K562 (cell line): Measurements from ENCODE around the gene SCAPER. TPM values are rescaled to one million over a fixed set of nuclear protein-coding genes. Genes with fewer than 3 reads are reported as not detected.

Experiments used
- ATAC-seq: fragments of 200-7000 bp; cut with Tn5 transposase; 3 replicates; pipeline ENCODE4 v1.9.1; 2020; ENCODE audit warnings: moderate library complexity
- BruUV-seq: library from RNA; stranded (reverse); fragments of 400-500 nt; replicated peaks from 2 replicates; lab custom pipeline; 2021; lab: Mats Ljungman, UMichigan
- CTCF ChIA-PET: fragments of 300-600 bp; formaldehyde crosslinking; extraction: SDS; loops from one replicate; lab custom pipeline; 2021; ENCODE audit warnings: low intra/inter-chr PET ratio; lab: Yijun Ruan, JAX
- POLR2A ChIA-PET: fragments of 300-600, 350-650 bp; sonication (Branson Sonifier 250); formaldehyde crosslinking; extraction: SDS; loops from one replicate; lab custom pipeline; 2021; ENCODE audit warnings: antibody characterized with exemption, inconsistent platforms; lab: Yijun Ruan, JAX
- DNase-seq, 4 experiments: peaks; one replicate each; pipeline versions ENCODE4 v3.0.0 to v3.0.0-alpha.2; 2011 to 2018; ENCODE audit warnings: low spot score in 3 of 4, mixed read lengths in 3 of 4; ENCODE audit errors: extremely low read depth in 1 of 4
- FAIRE-seq: peaks from 2 replicates; lab custom pipeline; 2011; peaks lifted over from hg19 to GRCh38; lab: Jason Lieb, UNC
- H2AFZ ChIP-seq: 2 replicates; pipeline ENCODE4 v1.6.0; 2011; ENCODE audit warnings: low read depth, low read length, control low read depth, inconsistent platforms
- H3K27ac ChIP-seq: fragments of 200-600 bp; 3 replicates; pipeline ENCODE4 v1.8.0; 2011; ENCODE audit warnings: low read depth, mild to moderate bottlenecking, control low read depth, inconsistent platforms, low read length, moderate library complexity, mixed read lengths; ENCODE audit errors: extremely low read depth
- H3K27me3 ChIP-seq, 2 experiments: fragments of 300-600 bp in 1 of 2; 2 replicates in 1 of 2; 3 replicates in 1 of 2; pipeline versions ENCODE4 v1.6.0 to v1.8.0; 2011; ENCODE audit warnings: inconsistent platforms in 2 of 2, low read length in 2 of 2, mild to moderate bottlenecking in 1 of 2, mixed read lengths in 1 of 2, moderate library complexity in 1 of 2; ENCODE audit not compliant: control insufficient read depth in 2 of 2, insufficient read depth in 2 of 2
- H3K36me3 ChIP-seq: fragments of 300-600 bp; 3 replicates; pipeline ENCODE4 v1.8.0; 2011; ENCODE audit warnings: mild to moderate bottlenecking, low read length, inconsistent platforms; ENCODE audit not compliant: control insufficient read depth, insufficient read depth
- H3K4me1 ChIP-seq, 2 experiments: fragments of 200-600 bp in 1 of 2; replicated peaks in 1 of 2; 2 replicates in 1 of 2; 3 replicates in 1 of 2; pipeline versions ENCODE4 v1.5.1 to v1.8.0; 2011; ENCODE audit warnings: inconsistent platforms in 2 of 2, low read length in 2 of 2, mild to moderate bottlenecking in 1 of 2, mixed read lengths in 1 of 2, moderate library complexity in 1 of 2; ENCODE audit not compliant: control insufficient read depth in 2 of 2, insufficient read depth in 2 of 2
- H3K4me2 ChIP-seq: 2 replicates; pipeline ENCODE4 v1.6.1; 2011; ENCODE audit warnings: low read length, control low read depth, inconsistent platforms, mixed read lengths; ENCODE audit not compliant: insufficient read depth
- H3K4me3 ChIP-seq: fragments of 200-600 bp; sonication (generic), shearing (Covaris generic); 2 replicates; pipeline ENCODE4 v1.5.1; 2016; ENCODE audit warnings: control low read depth, inconsistent platforms
- H3K79me2 ChIP-seq: fragments of 200-600 bp; 3 replicates; pipeline ENCODE4 v1.8.0; 2011; ENCODE audit warnings: low read length, inconsistent platforms; ENCODE audit not compliant: control insufficient read depth, insufficient read depth
- H3K9ac ChIP-seq, 2 experiments: 2 replicates each; pipeline versions ENCODE4 v1.6.0 to v1.6.1; 2011; ENCODE audit warnings: low read depth in 2 of 2, low read length in 2 of 2, control low read depth in 1 of 2, inconsistent platforms in 1 of 2, mild to moderate bottlenecking in 1 of 2, mixed read lengths in 1 of 2; ENCODE audit not compliant: insufficient read depth in 1 of 2
- H3K9me1 ChIP-seq: one replicate; pipeline ENCODE4 v1.6.0; 2011; ENCODE audit warnings: inconsistent platforms, mild to moderate bottlenecking, low read length, moderate library complexity; ENCODE audit not compliant: control insufficient read depth, insufficient read depth
- H3K9me3 ChIP-seq: replicated peaks from 2 replicates; pipeline ENCODE4 v1.5.1; 2011; ENCODE audit warnings: low read depth, low read length, inconsistent platforms; ENCODE audit not compliant: control insufficient read depth, insufficient read depth
- H4K20me1 ChIP-seq: replicated peaks from 2 replicates; pipeline ENCODE4 v1.6.1; 2011; ENCODE audit warnings: low read length, inconsistent platforms, mixed read lengths; ENCODE audit not compliant: control insufficient read depth, insufficient read depth
- ASH1L ChIP-seq: fragments of 450-650 bp; IDR thresholded peaks from 2 replicates; pipeline ENCODE4 v1.6.1; 2018; ENCODE audit warnings: borderline replicate concordance, mild to moderate bottlenecking, low read depth; ENCODE audit not compliant: partially characterized antibody
- CHD2 ChIP-seq: IDR thresholded peaks from 2 replicates; pipeline ENCODE4 v1.6.1; 2011; ENCODE audit warnings: low read depth, low read length
- ETS1 ChIP-seq: conservative IDR thresholded peaks from 2 replicates; pipeline ENCODE4 v1.6.1; 2011; ENCODE audit warnings: low read depth, mild to moderate bottlenecking, low read length; ENCODE audit not compliant: control insufficient read depth
- EWSR1 ChIP-seq: fragments of 450-650 bp; IDR thresholded peaks from 2 replicates; pipeline ENCODE4 v1.6.1; 2018; ENCODE audit warnings: borderline replicate concordance, mild to moderate bottlenecking, low read depth, moderate library complexity; ENCODE audit not compliant: partially characterized antibody
- HNRNPK ChIP-seq: fragments of 200-400 bp; formaldehyde crosslinking; IDR thresholded peaks from one replicate; pipeline ENCODE4 v1.6.1; 2018; ENCODE audit warnings: mild to moderate bottlenecking, low read depth, low read length; ENCODE audit not compliant: poor library complexity, severe bottlenecking
- KLF13 ChIP-seq: fragments of 450-650 bp; IDR thresholded peaks from 2 replicates; pipeline ENCODE4 v1.6.1; 2016; ENCODE audit warnings: missing genetic modification characterization, low read depth, mild to moderate bottlenecking, missing compliant biosample characterization, moderate library complexity, borderline replicate concordance
- MED1 ChIP-seq: sonication (generic); formaldehyde crosslinking; IDR thresholded peaks from 2 replicates; pipeline ENCODE4 v1.8.1; 2023; ENCODE audit warnings: missing genetic modification reagents, borderline replicate concordance
- NFE2L1 ChIP-seq: fragments of 450-650 bp; IDR thresholded peaks from 2 replicates; pipeline ENCODE4 v1.6.1; 2016; ENCODE audit warnings: missing genetic modification characterization, low read depth, mild to moderate bottlenecking, missing compliant biosample characterization, moderate library complexity, borderline replicate concordance
- NR3C1 ChIP-seq: sonication (generic); formaldehyde crosslinking; IDR thresholded peaks from 2 replicates; pipeline ENCODE4 v1.8.1; 2022; ENCODE audit warnings: missing genetic modification reagents
- PHTF2 ChIP-seq: fragments of 250-450 bp; sonication (Bioruptor Pico); IDR thresholded peaks from 2 replicates; pipeline ENCODE4 v1.5.0; 2021; ENCODE audit warnings: mild to moderate bottlenecking
- PML ChIP-seq: IDR thresholded peaks from 2 replicates; pipeline ENCODE4 v1.6.1; 2012; ENCODE audit warnings: low read length, inconsistent platforms
- RUNX1 ChIP-seq: sonication (generic); IDR thresholded peaks from 2 replicates; pipeline ENCODE4 v1.6.1; 2016; ENCODE audit warnings: antibody characterized with exemption, low read depth
- SMARCA5 ChIP-seq: fragments of 450-650 bp; IDR thresholded peaks from 2 replicates; pipeline ENCODE4 v1.6.1; 2016
- SMARCC2 ChIP-seq: fragments of 450-650 bp; IDR thresholded peaks from 2 replicates; pipeline ENCODE4 v1.6.1; 2017; ENCODE audit warnings: antibody characterized with exemption, moderate library complexity, mild to moderate bottlenecking, low read depth
- SMC3 ChIP-seq: conservative IDR thresholded peaks from 2 replicates; pipeline ENCODE4 v1.6.1; 2011; ENCODE audit warnings: low read depth, low read length, improper control_type of control experiment; ENCODE audit not compliant: insufficient read depth
- SRF ChIP-seq, 2 experiments: fragments of 250-450, 450-650 bp in 1 of 2; sonication (Bioruptor Pico) in 1 of 2; sonication (generic) in 1 of 2; formaldehyde crosslinking; IDR thresholded peaks; 2 replicates each; pipeline versions ENCODE4 v1.5.0 to v1.5.1; 2020 to 2022; ENCODE audit warnings: mild to moderate bottlenecking in 1 of 2, missing genetic modification reagents in 1 of 2
- SUPT5H ChIP-seq: fragments of 450-650 bp; IDR thresholded peaks from 2 replicates; pipeline ENCODE4 v1.6.1; 2016
- TCF3 ChIP-seq: sonication (generic); formaldehyde crosslinking; IDR thresholded peaks from 2 replicates; pipeline ENCODE4 v1.4.0; 2020; ENCODE audit warnings: mild to moderate bottlenecking, missing genetic modification reagents
- TGIF2 ChIP-seq: sonication (generic); formaldehyde crosslinking; IDR thresholded peaks from 2 replicates; pipeline ENCODE4 v1.8.1; 2022; ENCODE audit warnings: mild to moderate bottlenecking, missing genetic modification reagents, moderate library complexity
- ZNF212 ChIP-seq: fragments of 450-650 bp; formaldehyde crosslinking; IDR thresholded peaks from 2 replicates; pipeline ENCODE4 v1.4.0; 2020; ENCODE audit warnings: mild to moderate bottlenecking
- ZNF217 ChIP-seq: sonication (generic); formaldehyde crosslinking; IDR thresholded peaks from 2 replicates; pipeline ENCODE4 v1.8.0; 2022; ENCODE audit warnings: mild to moderate bottlenecking, missing genetic modification reagents
- ZNF232 ChIP-seq: sonication (generic); formaldehyde crosslinking; IDR thresholded peaks from 2 replicates; pipeline ENCODE4 v1.8.0; 2022; ENCODE audit warnings: mild to moderate bottlenecking, missing genetic modification reagents
- ZNF253 ChIP-seq: fragments of 250-450 bp; sonication (Bioruptor Pico); conservative IDR thresholded peaks from 2 replicates; pipeline ENCODE4 v1.6.1; 2021; ENCODE audit warnings: mild to moderate bottlenecking
- ZNF561 ChIP-seq: fragments of 450-650 bp; formaldehyde crosslinking; conservative IDR thresholded peaks from 2 replicates; pipeline ENCODE4 v1.4.0; 2020; ENCODE audit warnings: mild to moderate bottlenecking, moderate library complexity
- WGBS: fragments of 100-300 bp; shearing (Covaris generic); methylation state at CpG from one replicate; pipeline ENCODE4 v1.1.6; 2016; ENCODE audit warnings: low coverage, mixed read lengths; ENCODE audit not compliant: insufficient coverage; ENCODE audit errors: missing lambda C conversion rate; 5-methylcytosine and 5-hydroxymethylcytosine counted together
- in situ Hi-C: fragments of 300-500 bp; cut with MboI; formaldehyde crosslinking; loops from 4 replicates; pipeline ENCODE4 v1.15.0; 2018; ENCODE audit warnings: inconsistent platforms, mixed read lengths
- intact Hi-C: fragments of 100-400 bp; cut with micrococcal nuclease; formaldehyde crosslinking; loops from 2 replicates; pipeline ENCODE4 v1.14.2; 2022
- polyA plus RNA-seq, 8 experiments: library from polyadenylated mRNA; depleted of rRNA in 4 of 8; stranded (reverse) in 5 of 8; unstranded in 3 of 8; fragments of >200 nt; fragmentation: Nextera tagmentation in 2 of 8; fragmentation: Illumina TruSeq in 1 of 8; extraction: Ambion mirVana in 2 of 8; extraction: Trizol in 1 of 8; gene quantifications; 2 replicates each; pipeline versions ENCODE4 v1.2.1 to v1.2.3, GENCODE V29; 2011 to 2014; ENCODE audit warnings: inconsistent platforms in 1 of 8, missing spikeins in 1 of 8
- total RNA-seq, 7 experiments: library from RNA; depleted of rRNA in 6 of 7; stranded (reverse); fragments of >200 nt in 6 of 7; fragmentation: Illumina TruSeq in 2 of 7; extraction: Trizol in 2 of 7; gene quantifications; 2 replicates each; pipeline versions ENCODE4 v1.2.1 to v1.2.3, GENCODE V29; 2011 to 2021; ENCODE audit warnings: low replicate concordance in 1 of 7
- TF ChIP-seq, protein P1 (sequence below): sonication (generic); formaldehyde crosslinking; IDR thresholded peaks from 2 replicates; pipeline ENCODE4 v1.8.0; 2022; ENCODE audit warnings: mild to moderate bottlenecking, low read depth, missing genetic modification reagents

SCAPER gene
- total and polyA plus RNA-seq, 9 of the 15 experiments (the other 6 are each of a cell fraction or from before 2014, with no cell fraction given): 1.3 to 5.7 (median 3.2) TPM

DNA sequence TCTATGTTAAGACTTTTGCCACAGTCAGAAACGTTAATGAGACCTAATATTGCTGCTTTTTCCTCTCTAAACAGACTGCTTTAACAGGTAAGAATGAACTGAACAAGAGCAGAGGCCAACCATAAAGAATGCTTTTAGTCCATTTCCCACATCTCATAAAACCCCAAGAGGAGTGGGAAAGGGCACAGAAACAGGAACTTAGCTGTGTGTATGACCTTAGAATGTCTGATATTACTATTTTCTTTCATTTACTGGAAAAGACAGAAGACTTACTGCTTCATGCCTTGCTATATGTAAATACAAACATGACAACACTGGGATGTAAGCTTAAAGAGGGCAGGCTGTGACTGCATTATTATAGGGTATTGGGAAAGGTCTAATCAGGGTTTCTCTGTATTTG lies 453.6 kb downstream of the SCAPER start:
- CTCF ChIA-PET: no interaction called here

GRCh38 chr15:76449455-76449854 lies 455.7 kb downstream of the SCAPER start:
- H4K20me1 ChIP-seq: no peaks in the 10 kb centered on the region
- no peaks in the 10 kb centered on the region for H3K9me3 ChIP-seq
- H3K4me1 ChIP-seq: no peaks in the 10 kb centered on the region; a peak in 1 of 5 replicates
- no peak for ATAC-seq
- CTCF ChIA-PET: no interaction called here
- no peaks in the 10 kb centered on the region for H3K27me3 ChIP-seq
- in situ Hi-C loops: no loop called here
- no peaks in the 10 kb centered on the region for H3K79me2 ChIP-seq
- no TSS peak for BruUV-seq
- FAIRE-seq: no peak
- POLR2A ChIA-PET: no interaction called here
- no peaks in the 10 kb centered on the region for H3K36me3 ChIP-seq
- no peak for DNase-seq
- H3K9ac ChIP-seq: no peak overlapping the region
- H2AFZ ChIP-seq: no peak overlapping the region
- H3K27ac ChIP-seq: no peak overlapping the region
- intact Hi-C loops: no loop called here
- 0% methylated on average over 1 of the region's 1 CpG for WGBS
- H3K4me2 ChIP-seq: no peak overlapping the region
- H3K9me1 ChIP-seq: no peaks in the 10 kb centered on the region
- H3K4me3 ChIP-seq: no peak overlapping the region
- TF ChIP-seq EWSR1: no peak
- no peak for TF ChIP-seq RUNX1
- no peak for TF ChIP-seq SMARCC2
- TF ChIP-seq ZNF212: no peak
- TF ChIP-seq NFE2L1: no peak
- TF ChIP-seq, protein P1, sequence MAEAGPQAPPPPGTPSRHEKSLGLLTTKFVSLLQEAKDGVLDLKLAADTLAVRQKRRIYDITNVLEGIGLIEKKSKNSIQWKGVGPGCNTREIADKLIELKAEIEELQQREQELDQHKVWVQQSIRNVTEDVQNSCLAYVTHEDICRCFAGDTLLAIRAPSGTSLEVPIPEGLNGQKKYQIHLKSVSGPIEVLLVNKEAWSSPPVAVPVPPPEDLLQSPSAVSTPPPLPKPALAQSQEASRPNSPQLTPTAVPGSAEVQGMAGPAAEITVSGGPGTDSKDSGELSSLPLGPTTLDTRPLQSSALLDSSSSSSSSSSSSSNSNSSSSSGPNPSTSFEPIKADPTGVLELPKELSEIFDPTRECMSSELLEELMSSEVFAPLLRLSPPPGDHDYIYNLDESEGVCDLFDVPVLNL: no peak
- TF ChIP-seq PML: no peak
- TF ChIP-seq SRF (CRISPR knock-in tag; IDR thresholded peaks at IDR 0.05): no peak
- no peak for TF ChIP-seq ETS1

More for the DNA sequence above, 453.6 kb downstream of the SCAPER start:
- H3K4me1 ChIP-seq: no peaks in the 10 kb centered on the region; a peak in 1 of 5 replicates
- H3K4me2 ChIP-seq: no peak overlapping the region
- no TSS peak for BruUV-seq
- POLR2A ChIA-PET: no interaction called here
- FAIRE-seq: no peak
- H2AFZ ChIP-seq: no peak overlapping the region
- no peak for ATAC-seq
- no peaks in the 10 kb centered on the region for H3K79me2 ChIP-seq
- H3K27ac ChIP-seq: no peak overlapping the region
- H3K4me3 ChIP-seq: no peak overlapping the region
- H3K36me3 ChIP-seq: no peaks in the 10 kb centered on the region
- no peak for DNase-seq
- no peaks in the 10 kb centered on the region for H3K9me1 ChIP-seq
- intact Hi-C loops (no loop called here), in situ Hi-C loops (no loop called here)
- no peaks in the 10 kb centered on the region for H3K27me3 ChIP-seq
- H3K9me3 ChIP-seq: no peaks in the 10 kb centered on the region
- WGBS: 0% methylated on average over 1 of the region's 1 CpG
- TF ChIP-seq ZNF217 (no peak), CHD2 (no peak), ZNF561 (CRISPR knock-in tag) (no peak), PHTF2 (no peak), ZNF253 (CRISPR knock-in tag) (no peak), NR3C1 (CRISPR knock-in tag) (no peak), SUPT5H (no peak), ZNF232 (CRISPR knock-in tag) (no peak), ASH1L (no peak), TCF3 (CRISPR knock-in tag) (no peak), KLF13 (tag) (no peak), MED1 (CRISPR knock-in tag) (no peak), SMARCA5 (no peak), HNRNPK (no peak), TGIF2 (no peak), SMC3 (no peak)
- no peaks in the 10 kb centered on the region for H4K20me1 ChIP-seq
- H3K9ac ChIP-seq: no peak overlapping the region
